HG03558 (cell line): Measurements from ENCODE around the gene ANKRD40.
"Not testable (repeated sequence)": the region's sequence is repeated elsewhere in the genome, so short reads cannot be mapped to it uniquely, and the experiment has no call there.

Source experiments
- ATAC-seq: cut with Tn5 transposase; IDR thresholded peaks from one replicate; pipeline ENCODE4 v1.9.1; 2021; ENCODE audit warnings: moderate number of reproducible peaks; ENCODE audit not compliant: unreplicated experiment; ENCODE audit errors: extremely low read depth

ANKRD40 gene

DNA sequence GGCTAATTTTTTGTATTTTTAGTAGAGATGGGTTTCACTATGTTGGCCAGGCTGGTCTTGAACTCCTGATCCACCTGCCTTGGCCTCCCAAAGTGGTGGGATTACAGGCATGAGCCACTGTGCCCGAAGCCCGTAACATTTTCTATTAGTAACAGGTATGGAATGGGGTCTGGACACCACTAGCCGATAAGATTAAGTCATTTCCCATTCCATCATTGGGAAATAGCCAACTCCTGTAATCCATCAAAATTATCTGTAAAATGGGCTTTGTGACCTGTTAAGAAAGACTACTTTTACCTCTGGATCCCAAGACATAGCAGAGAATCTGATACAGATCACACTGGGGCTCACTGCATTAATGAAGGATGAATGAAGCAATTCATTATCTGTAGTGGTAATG lies 7.8 kb upstream of the ANKRD40 start:
- ATAC-seq: no peak

DNA sequence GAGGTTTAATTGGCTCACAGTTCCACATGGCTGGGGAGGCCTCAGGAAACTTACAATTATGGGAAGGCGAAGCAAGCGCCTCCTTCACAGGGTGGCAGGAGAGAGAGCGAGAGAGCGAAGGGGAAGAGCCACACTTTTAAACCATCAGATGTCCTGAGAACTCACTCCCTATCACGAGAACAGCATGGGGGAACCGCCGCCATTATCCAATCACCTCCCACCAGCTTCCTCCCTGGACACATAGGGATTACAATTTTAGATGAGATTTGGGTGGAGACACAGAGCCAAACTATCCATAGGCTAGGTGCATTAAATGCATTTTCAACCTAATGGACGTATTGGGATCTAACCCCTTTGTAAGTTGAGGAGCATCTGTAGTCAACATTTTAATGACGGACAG lies 4.9 kb upstream of the ANKRD40 start:
- ATAC-seq: no peak

DNA sequence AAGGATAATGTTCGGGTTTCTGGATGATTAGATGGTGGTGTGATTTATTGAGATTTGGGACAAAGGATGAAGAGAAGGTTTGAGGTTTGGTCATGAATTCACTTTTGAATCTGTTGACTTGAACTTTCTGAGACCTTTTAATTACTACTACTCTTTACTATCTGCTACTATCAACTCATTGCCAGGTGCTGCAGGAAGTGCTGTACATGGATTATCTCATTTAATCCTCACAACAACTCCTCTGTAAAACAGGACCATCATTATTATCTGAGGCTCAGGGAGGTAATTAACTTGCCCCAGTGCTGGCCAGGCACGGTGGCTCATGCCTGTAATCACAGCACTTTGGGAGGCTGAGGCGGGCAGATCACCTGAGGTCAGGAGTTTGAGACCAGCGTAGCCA lies 2.9 kb upstream of the ANKRD40 start:
- ATAC-seq: no peak

DNA sequence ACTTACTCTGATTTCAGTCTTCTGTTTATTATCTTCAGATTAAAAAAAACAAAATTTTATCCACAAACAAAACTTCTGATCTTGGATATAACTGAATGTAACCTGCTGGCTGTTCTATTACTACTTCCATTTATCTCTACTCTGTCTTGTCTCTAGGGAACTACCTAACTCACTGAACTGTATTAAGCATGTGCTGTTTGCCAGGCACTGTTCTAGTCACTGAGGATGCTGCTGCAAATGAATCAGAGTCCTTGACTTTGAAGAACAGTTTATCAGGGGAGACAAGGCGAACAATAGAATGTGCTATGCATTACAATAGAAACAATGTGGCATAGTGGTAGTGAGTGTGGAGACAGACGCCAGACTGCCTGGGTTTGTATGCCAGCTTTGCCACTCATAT lies 2.3 kb upstream of the ANKRD40 start:
- ATAC-seq: no peak

DNA sequence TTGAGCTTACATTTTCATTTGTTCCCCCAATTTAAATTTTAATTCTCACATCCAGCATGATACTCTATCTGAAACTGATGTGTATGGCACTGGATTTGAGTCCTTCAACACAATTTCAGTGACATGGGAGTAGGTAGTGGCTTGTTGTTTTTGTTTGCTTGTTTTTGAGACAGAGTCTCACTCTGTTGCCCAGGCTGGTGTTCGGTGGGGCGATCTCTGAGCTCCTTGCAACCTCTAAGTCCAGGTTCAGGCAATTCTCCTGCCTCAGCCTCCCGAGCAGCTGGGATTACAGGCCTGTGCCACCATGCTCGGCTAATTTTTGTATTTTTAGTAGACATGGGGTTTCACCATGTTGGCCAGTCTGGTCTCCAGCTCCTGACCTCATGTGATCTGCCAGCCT lies 1.3 kb upstream of the ANKRD40 start:
- ATAC-seq: not testable (repeated sequence)

DNA sequence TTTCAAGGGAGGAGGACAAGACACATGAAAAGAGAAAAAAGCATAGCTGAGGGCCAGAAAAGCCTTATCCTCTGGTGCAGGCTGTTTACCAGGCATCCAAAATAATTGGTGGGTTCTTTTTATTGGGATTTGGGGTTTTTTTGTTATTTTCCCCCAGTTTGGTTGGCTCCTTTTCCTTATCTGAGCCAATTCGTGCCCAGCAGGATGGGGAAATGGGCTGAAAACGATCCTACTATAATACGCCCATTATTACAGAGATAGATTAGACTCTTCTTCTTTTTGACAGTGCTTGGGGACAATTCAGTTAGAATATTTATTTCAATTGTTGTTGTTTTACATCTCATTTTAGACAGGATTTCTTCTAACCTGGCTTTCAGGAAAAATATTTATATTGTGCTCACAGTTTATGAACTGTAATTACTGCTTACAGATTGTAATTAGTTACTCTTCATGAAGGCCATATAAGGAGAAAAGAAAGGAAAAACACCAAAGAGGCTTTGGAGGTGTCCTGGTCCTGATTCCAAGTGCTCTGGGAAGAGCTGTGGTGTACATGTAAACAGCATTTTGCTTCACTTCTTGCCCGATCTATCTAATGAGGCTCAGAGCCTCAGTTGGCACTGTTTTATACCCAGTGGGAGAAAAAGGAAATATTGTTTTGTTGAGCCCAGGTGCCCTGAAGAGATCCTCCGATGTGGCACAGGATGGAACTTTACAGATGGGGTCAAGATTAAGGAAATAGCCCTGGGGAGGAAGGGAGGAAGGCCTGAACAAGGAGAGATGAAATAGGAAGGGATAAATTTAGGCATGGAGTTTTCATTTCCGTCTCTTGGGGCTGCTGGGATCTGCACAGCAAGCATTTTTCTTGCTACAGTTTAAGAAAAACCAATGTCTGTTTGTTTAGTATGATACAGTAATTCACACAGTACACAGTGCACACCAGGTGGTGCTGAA lies 611 bp upstream of the ANKRD40 start:
- ATAC-seq: no peak

DNA sequence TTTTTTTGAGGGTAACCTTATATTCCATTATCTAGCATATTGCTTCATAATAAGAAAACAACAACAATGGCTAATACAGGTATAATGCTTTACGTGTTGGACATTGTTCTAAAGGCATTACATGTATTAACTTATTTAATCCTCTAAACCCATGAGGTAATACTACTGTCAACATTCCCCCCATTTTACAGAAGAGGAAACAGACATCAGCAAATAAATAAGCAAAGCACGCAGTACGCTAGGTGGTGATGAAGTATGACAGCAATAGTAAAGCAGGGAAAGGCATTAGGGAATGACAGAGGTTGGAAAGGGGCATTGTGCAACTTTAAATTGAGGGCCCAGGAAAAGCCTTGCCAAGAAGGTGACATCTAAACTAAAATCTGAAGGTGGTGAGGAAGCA lies 4.6 kb downstream of the ANKRD40 start:
- no peak for ATAC-seq

DNA sequence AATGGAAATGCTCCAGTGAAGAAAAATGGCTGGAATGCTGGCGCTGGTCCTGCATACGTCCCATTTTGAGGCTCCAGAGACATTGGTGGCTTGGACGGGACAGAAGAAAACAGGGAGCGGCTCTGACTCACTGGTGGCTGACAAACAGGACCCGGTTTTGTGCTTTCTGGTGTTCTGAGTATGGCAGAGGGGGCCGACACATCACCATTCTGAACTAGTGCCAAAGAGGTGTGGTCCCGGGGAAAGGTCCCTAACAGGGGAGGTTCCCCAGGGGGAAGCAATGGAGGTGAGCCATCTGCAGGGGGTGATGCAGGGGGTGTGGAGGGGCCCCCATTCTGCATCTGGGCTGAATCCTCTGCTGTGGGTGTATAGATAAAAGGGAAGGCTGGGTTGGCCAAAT lies 8.3 kb downstream of the ANKRD40 start:
- no peak for ATAC-seq

DNA sequence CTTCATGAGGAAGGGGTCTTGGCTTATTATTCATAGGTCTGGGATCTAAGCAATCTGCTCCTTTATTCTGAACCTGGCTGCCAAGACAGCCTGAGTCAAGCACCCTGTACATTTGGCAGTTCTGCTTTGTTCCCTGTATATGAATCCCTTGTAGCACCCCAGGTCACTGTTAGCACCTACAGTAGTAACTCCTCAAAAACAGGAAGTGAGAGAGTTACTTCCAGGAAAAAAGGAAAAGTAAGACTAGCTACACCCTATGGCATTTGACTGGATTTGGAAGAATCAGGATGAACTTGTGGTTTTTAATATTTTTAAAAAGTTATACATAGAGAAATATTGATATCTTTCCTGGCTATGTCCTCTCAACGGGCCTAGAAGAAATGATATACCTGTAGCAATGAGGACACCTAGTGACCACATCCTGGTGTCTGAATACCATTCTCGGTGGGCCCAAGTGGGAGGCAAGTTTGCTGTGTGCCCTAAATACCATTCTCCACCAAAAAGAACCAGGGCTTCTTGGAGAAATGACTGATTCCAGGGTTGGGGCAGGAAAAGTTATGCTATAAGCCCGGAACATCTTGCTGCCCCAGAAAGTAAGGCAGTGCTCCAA lies 9.9 kb downstream of the ANKRD40 start:
- ATAC-seq: no peak

DNA sequence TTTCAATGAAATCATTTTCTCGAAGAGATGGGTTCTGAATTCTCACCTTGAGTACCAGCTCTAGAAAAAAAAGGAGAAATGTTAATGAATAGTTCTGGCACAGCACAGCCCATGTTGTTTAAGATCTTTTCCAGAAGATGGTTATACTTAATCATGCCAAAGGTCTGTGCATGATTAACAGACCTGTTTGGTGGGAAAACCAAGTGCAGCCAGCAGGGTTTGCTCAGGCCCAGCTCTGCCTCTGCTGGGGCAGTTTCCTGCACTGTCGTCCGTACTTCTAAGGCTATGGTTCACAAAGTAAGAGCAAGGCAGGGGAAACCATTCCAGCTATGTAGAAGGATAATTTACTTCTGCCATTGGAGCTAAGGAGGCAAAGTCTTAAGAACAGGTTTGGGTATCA lies 10.7 kb downstream of the ANKRD40 start:
- ATAC-seq: no peak

DNA sequence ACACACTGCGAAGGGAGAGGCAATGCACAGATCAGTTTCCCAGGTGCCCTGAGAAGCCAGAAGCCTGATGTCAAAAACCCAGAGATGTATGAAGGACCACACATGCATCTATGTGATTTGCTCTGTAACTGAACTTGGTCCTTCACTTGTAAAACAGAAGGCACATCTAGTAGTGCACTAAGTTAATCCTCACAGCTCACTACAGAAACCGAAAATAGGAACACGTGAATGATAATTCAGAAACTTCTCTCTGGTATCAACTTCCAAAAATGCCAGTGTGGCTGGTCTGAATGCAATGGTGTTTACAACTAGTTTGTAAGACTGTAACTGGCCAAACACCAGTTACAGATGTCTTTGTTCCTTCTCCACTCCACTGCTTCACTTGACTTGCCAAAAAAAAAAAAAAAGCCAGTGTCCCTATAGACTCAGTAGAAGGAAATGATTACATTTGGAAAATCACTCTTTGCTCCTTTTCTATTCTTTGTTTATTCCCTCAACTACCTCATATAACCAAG lies 11.3 kb downstream of the ANKRD40 start:
- ATAC-seq: no peak

DNA sequence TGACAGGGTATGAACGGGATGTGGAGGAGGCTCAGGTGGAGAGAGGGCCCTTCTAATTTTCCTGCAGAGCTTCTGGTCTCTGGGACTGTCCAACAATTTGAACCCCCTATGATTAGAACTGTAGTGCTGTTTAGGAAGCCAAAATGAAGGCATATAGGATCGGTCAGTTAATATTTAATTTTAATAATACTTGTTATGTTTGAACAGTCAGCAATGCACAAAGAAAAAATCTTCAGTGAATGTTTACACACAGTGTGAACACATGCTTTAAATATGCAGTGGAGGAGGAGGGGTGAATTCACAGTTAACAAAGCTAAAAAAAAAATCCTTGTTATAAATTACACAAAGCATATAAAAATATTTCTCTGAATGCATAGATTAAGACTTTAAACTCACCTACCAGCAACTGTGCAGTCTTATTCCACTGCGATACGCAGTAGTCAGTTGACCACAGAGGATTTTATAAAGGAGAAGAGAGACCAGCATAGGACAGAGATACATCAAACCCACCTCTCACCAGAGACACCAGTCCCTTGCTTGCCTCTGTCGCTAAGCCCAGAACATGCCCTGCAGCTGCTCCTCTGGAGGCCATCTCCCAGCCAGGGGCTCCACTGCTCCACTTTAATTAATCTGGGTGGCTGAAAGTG lies 14.6 kb downstream of the ANKRD40 start:
- no peak for ATAC-seq

DNA sequence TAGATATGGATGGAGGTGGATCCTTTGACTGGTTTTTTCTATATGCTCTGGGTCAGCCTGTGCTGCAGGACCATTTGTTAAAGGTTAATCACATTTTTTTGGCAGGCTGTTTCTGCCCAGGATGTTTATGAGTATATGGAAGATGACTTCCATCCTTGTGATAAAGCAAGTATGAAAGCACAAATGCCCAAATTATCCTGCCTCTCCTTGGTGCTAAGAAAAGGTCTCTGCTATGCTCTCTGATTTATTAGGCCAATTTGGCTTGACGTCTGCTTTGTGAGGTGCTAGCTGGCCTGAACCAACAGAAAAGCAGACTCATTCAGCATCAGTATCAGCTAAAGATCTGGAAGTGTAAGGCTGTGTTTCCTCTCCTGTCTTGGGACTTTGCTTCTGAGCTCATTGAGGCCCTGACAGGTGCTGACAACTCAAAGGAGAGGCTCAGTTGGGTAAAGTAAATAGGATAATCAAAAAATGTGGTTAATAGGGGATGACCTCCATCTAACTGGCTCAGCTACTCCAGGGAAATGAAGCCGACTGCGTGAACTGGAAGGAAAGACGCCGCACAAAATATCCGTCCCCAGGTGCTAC lies 15.2 kb downstream of the ANKRD40 start:
- ATAC-seq: no peak

DNA sequence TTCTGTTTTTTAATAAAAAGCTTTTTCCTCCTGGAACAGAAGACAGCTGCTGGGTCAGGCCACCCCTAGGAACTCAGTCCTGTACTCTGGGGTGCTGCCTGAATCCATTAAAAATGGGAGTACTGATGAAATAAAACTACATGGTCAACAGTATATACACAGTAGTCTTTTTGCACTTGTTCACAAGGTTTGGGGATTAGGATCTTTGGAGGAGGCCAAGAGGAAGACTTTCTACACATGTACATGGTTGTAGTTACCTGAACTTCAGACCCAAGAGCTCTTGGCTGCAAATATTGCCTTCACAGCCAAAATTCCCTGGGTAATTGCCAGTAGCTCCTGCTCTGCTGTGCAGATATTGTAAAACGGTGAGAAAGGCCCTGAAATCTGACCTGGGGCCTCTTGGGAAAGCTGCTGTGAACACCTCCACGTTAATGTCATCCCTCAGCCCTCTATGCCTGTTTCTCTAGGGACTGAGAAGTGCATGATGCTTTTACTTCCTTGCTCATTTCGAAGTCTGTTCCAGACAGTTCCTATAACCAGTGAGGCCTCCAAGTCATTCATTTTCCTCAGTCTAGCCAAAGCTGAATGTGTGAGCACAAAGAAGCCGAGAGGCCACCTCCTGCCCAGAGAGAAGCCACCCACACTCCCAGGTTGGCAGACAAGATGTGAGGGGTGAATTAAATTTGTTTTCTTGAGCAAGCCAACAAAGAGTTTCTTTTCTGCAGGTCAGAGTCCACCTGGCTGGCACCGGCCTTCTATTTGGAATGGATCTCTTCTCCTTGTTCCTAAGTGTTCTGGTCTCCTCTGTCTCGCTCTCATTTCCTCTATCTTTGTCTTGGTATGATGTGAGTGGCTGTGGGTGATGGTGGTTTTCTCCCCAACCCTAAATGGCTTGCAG lies 15.9 kb downstream of the ANKRD40 start:
- ATAC-seq: no peak

DNA sequence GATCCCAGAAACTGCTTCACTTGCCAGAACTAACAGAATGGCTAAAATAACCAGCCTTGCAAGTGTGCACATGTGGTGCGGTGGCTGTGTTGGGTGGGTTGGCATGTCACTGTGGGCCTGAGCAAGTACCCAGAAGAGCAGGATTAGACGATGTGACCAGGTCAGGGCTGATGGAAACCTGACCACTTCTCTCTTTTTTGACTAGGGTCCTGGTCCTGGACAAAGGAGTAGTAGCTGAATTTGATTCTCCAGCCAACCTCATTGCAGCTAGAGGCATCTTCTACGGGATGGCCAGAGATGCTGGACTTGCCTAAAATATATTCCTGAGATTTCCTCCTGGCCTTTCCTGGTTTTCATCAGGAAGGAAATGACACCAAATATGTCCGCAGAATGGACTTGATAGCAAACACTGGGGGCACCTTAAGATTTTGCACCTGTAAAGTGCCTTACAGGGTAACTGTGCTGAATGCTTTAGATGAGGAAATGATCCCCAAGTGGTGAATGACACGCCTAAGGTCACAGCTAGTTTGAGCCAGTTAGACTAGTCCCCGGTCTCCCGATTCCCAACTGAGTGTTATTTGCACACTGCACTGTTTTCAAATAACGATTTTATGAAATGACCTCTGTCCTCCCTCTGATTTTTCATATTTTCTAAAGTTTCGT lies 16.7 kb downstream of the ANKRD40 start:
- ATAC-seq: no peak

DNA sequence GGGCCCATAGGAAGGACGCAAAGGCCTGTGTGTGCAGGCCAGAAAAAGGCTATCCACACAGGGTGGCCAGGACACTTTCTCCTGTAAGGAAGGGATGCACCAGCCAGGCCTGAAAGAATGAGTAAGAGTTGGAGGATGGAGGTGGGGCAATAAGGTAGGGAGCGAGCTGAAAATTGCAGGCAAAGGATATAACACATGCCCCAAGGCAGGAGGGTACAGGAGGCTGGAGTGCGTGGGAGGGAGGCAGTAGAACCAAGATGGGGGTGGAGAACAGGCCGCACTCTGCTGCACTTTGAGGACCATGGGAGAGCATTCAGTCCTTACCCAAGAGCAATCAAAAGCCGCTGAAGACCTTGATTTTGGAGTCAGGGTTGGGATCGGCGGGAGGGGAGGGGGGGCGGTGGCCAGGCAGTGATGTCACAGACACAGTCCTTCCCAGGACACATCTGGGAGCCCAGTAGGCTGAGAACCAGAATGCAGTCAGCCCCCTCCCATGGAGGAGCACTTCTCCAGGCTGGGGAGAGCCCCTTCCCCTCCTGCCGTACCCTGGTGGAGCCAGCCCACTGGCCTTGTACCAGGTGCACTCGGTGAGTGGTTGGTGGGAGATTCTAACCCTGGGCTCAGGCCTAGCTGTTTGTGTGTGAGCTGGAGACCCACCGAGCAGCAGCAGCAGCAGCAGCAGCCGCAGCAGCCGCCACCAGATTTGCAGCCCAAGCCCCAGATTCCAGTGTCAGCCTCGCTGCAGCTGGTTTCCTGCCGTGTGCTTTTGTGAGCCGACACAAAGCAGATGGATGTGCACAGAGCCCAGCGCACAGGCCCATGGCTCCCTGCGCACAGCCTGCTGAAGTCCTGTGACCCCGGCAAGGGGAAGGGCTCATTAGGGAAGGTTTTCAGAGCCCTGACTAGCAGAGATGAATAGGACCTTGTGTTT lies 17.5 kb downstream of the ANKRD40 start:
- no peak for ATAC-seq

DNA sequence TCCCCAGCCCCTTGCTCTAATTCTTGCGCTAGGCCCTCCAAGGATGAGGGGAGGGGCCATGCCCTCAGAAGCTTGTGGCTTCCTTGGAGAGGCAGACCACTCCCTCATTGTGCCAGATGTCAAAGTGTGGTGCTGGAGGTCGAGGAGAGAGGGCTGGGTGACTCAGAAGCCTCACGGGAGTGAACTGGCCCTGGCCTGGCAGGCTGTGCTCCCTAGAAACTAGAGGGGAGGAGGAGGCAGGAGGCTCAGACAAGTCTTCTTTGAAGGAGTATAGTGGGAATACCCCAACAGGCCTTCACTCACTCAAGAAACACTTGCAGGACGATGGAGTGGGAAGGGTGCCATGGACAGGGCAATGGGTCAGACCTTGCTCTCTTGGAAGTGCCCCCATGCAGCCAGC lies 18.5 kb downstream of the ANKRD40 start:
- no peak for ATAC-seq

DNA sequence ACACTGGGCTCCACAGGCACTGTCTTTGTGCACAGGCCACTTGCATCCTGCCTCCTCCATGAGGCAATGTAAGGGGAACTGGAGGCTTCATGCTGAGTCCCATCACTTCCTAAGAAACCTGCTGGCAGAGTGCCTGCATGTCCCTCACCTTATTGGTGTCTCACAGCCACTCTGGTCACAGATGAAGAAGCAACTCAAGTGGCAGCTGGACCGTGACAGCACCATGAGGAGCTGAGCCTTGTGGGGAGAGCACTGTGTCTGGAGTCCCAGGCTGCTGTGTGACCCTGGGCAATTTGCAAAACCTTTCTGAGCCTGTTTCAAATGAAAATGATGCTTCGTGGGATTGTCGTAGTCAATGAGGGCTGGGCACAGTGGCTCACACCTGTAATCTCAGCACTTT lies 19.5 kb downstream of the ANKRD40 start:
- ATAC-seq: no peak
